Calu3 (cell line): Measurements from ENCODE around the gene PRKX. TPM values are rescaled to one million over a fixed set of nuclear protein-coding genes. Genes with fewer than 3 reads are reported as not detected.
"Not testable (repeated sequence)": the region's sequence is repeated elsewhere in the genome, so short reads cannot be mapped to it uniquely, and the experiment has no call there.

Experiments
- BruUV-seq: library from RNA; stranded (reverse); fragments of 400-500 nt; replicated peaks from 2 replicates; lab custom pipeline; 2021; lab: Mats Ljungman, UMichigan
- CTCF ChIA-PET: fragments of 300-600 bp; sonication (Branson Sonifier 250); formaldehyde crosslinking; loops from one replicate; lab custom pipeline; 2022; ENCODE audit warnings: antibody characterized with exemption; lab: Charles Lee
- DNase-seq: peaks from one replicate; pipeline ENCODE4 v3.0.0; 2022
- H3K27ac Mint-ChIP-seq: one replicate; pipeline ENCODE4 v1.8.0; 2022; ENCODE audit warnings: mixed read lengths; ENCODE audit not compliant: unreplicated experiment
- H3K27me3 Mint-ChIP-seq: one replicate; pipeline ENCODE4 v1.8.0; 2022; ENCODE audit warnings: mixed read lengths; ENCODE audit not compliant: unreplicated experiment
- H3K36me3 Mint-ChIP-seq: one replicate; pipeline ENCODE4 v1.8.0; 2022; ENCODE audit warnings: mild to moderate bottlenecking, moderate library complexity, mixed read lengths; ENCODE audit not compliant: insufficient read depth, unreplicated experiment
- H3K4me1 Mint-ChIP-seq: one replicate; pipeline ENCODE4 v1.8.0; 2022; ENCODE audit warnings: mild to moderate bottlenecking, low read depth, mixed read lengths; ENCODE audit not compliant: unreplicated experiment
- H3K4me3 Mint-ChIP-seq: one replicate; pipeline ENCODE4 v1.8.0; 2022; ENCODE audit warnings: mild to moderate bottlenecking, low read depth, moderate library complexity, mixed read lengths; ENCODE audit not compliant: unreplicated experiment
- H3K9me3 Mint-ChIP-seq: one replicate; pipeline ENCODE4 v1.8.0; 2022; ENCODE audit warnings: low read depth, mixed read lengths; ENCODE audit not compliant: unreplicated experiment
- CTCF ChIP-seq: fragments of 200-600 bp; IDR thresholded peaks from one replicate; pipeline ENCODE4 v1.8.0; 2022; ENCODE audit warnings: antibody characterized with exemption; ENCODE audit not compliant: unreplicated experiment
- intact Hi-C: fragments of 100-400 bp; cut with micrococcal nuclease; formaldehyde crosslinking; loops from one replicate; pipeline ENCODE4 v1.10.0; 2022; ENCODE audit not compliant: unreplicated experiment
- total RNA-seq: library from RNA; stranded (reverse); gene quantifications from 2 replicates; pipeline ENCODE4 v1.2.3, GENCODE V29; 2022

PRKX gene
- total RNA-seq, 1 experiment from 2014 or later, result 25.7 TPM

- Mint-ChIP-seq H3K4me3 (no peak overlapping the region), H3K27me3 (no peaks in the 10 kb centered on the region), H3K36me3 (peaks cover 16% of the 10 kb centered on the region), H3K27ac (no peak overlapping the region), H3K9me3 (no peaks in the 10 kb centered on the region), H3K4me1 (peaks cover 13% of the 10 kb centered on the region)
- BruUV-seq, result no TSS peak
- intact Hi-C loops, result loop anchor here (2.0 kb wide), 1 partner anchor 91 kb away; no protein-coding TSS in a partner anchor
- no peak for DNase-seq
- no peak for TF ChIP-seq CTCF
- CTCF ChIA-PET, result no interaction called here
Measured at GRCh38 chrX:3715921-3716320, 2.5 kb upstream of the PRKX start.

- H3K27me3 Mint-ChIP-seq, CTCF ChIA-PET, H3K4me3 Mint-ChIP-seq, DNase-seq, H3K27ac Mint-ChIP-seq, H3K9me3 Mint-ChIP-seq, BruUV-seq: not testable (repeated sequence)
- intact Hi-C loops, result loop anchor here (2.0 kb wide), 1 partner anchor 92 kb away; no protein-coding TSS in a partner anchor
- H3K4me1 Mint-ChIP-seq, result peaks cover 13% of the 10 kb centered on the region
- H3K36me3 Mint-ChIP-seq, result peaks cover 16% of the 10 kb centered on the region
Measured at GRCh38 chrX:3714706-3715479, 1.4 kb upstream of the PRKX start.

GRCh38 chrX:3713937-3714434, 537 bp upstream of the PRKX start:
- CTCF ChIA-PET, result no interaction called here
- peaks cover 13% of the 10 kb centered on the region for H3K4me1 Mint-ChIP-seq
- no TSS peak for BruUV-seq
- H3K27ac Mint-ChIP-seq, result no peak overlapping the region
- no peaks in the 10 kb centered on the region for H3K27me3 Mint-ChIP-seq
- H3K9me3 Mint-ChIP-seq, result no peaks in the 10 kb centered on the region
- no peak for TF ChIP-seq CTCF
- DNase-seq, result no peak
- intact Hi-C loops, result loop anchor here (2.0 kb wide), 1 partner anchor 93 kb away; no protein-coding TSS in a partner anchor
- peaks cover 16% of the 10 kb centered on the region for H3K36me3 Mint-ChIP-seq
- H3K4me3 Mint-ChIP-seq, result peak overlapping the region; percentile 79

GRCh38 chrX:3712870-3713224, 602 bp downstream of the PRKX start:
- intact Hi-C loops, result no loop called here
- BruUV-seq, result no TSS peak
- no peaks in the 10 kb centered on the region for H3K9me3 Mint-ChIP-seq

More at GRCh38 chrX:3712870-3713224, 602 bp downstream of the PRKX start:
- Mint-ChIP-seq H3K36me3 (peaks cover 16% of the 10 kb centered on the region), H3K27me3 (no peaks in the 10 kb centered on the region), H3K4me1 (peaks cover 13% of the 10 kb centered on the region), H3K4me3 (peak overlapping the region; percentile 79), H3K27ac (no peak overlapping the region)
- CTCF ChIA-PET, result no interaction called here
- DNase-seq, result no peak
- no peak for TF ChIP-seq CTCF
